Measurements from ENCODE around the gene C1QTNF1.
A peak's percentile ranks its signal among the peaks of the same experiment; 100 is the strongest.

- TF ChIP-seq, protein P1, sequence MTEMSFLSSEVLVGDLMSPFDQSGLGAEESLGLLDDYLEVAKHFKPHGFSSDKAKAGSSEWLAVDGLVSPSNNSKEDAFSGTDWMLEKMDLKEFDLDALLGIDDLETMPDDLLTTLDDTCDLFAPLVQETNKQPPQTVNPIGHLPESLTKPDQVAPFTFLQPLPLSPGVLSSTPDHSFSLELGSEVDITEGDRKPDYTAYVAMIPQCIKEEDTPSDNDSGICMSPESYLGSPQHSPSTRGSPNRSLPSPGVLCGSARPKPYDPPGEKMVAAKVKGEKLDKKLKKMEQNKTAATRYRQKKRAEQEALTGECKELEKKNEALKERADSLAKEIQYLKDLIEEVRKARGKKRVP (CRISPR knock-in tag; IDR thresholded peaks at IDR 0.05) = no peak
- TF ChIP-seq NFIC (IDR thresholded peaks at IDR 0.05) (no peak), EP300 (IDR thresholded peaks at IDR 0.05; ENCODE audit: low read length) (0 out of 2 replicates have a peak, but pooled peaks have one; percentile 16), POLR2A (conservative IDR thresholded peaks at IDR 0.05) (no peak), NR2C2 (CRISPR knock-in tag; IDR thresholded peaks at IDR 0.05) (no peak), NR2C2 (tag; IDR thresholded peaks at IDR 0.05) (no peak), RBFOX2 (IDR thresholded peaks at IDR 0.05; ENCODE audit: low read depth, low read length) (no peak)
Measured at GRCh38 chr17:79019632-79020584, 4.1 kb upstream of the C1QTNF1 start.

Data from K562 (cell line).